Activated CD4-positive, alpha-beta T cell treated with anti-CD3 and anti-CD28 coated beads, Interleukin-2, amount 10 ng/mL, durations not matched to agents 7 days and 5 days (primary cell): Measurements from ENCODE around the gene NTNG2. TPM values are rescaled to one million over a fixed set of nuclear protein-coding genes. Genes with fewer than 3 reads are reported as not detected.

Source experiments
- CTCF ChIA-PET: fragments of 350-600 bp; sonication (Branson Sonifier 250); formaldehyde crosslinking; loops from one replicate; lab custom pipeline; 2021; ENCODE audit warnings: antibody characterized with exemption; lab: Charles Lee
- POLR2A ChIA-PET: fragments of 350-600 bp; sonication (Branson Sonifier 250); formaldehyde crosslinking; loops from one replicate; lab custom pipeline; 2021; ENCODE audit warnings: antibody characterized with exemption; lab: Charles Lee
- DNase-seq: peaks from one replicate; pipeline ENCODE4 v3.0.0-alpha.2; 2020
- H3K27ac Mint-ChIP-seq: one replicate; pipeline ENCODE4 v1.8.0; 2021; ENCODE audit warnings: mild to moderate bottlenecking, moderate library complexity, mixed read lengths
- H3K27me3 Mint-ChIP-seq: one replicate; pipeline ENCODE4 v1.8.0; 2021; ENCODE audit warnings: mixed read lengths
- H3K36me3 Mint-ChIP-seq: one replicate; pipeline ENCODE4 v1.8.0; 2021; ENCODE audit warnings: low read depth, mixed read lengths
- H3K4me1 Mint-ChIP-seq: one replicate; pipeline ENCODE4 v1.8.0; 2021; ENCODE audit warnings: mixed read lengths
- H3K4me3 Mint-ChIP-seq: one replicate; pipeline ENCODE4 v1.8.0; 2021; ENCODE audit warnings: mild to moderate bottlenecking, moderate library complexity, mixed read lengths
- H3K9me3 Mint-ChIP-seq: one replicate; pipeline ENCODE4 v1.8.0; 2021; ENCODE audit warnings: mixed read lengths
- total RNA-seq, 2 experiments: library from RNA; stranded (reverse); gene quantifications; one replicate each; pipeline ENCODE4 v1.2.3, GENCODE V29; 2021

Gene NTNG2
- total RNA-seq, 2 experiments from 2014 or later = 5.4 to 6.6 TPM

DNA sequence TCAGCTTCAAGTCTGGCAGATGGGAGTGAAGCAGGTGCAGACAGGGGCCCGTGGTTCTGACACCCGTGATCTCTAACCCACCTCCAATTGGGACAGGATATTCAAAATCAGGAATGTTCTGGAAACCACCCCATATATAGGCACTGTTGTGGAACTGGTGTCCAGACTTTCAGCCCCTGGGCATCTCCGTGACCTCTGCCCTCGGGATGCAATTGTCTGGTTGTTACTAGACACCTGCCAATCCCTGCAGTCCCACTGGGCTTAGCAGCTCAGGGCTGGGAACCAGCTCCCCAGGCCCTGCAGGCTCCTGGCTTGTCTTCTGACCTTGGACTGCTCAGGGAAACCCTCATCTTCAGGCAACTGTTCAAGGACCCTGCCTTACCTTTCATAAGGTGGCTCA, 38.8 kb downstream of the NTNG2 start:
- ChIA-PET CTCF (no interaction called here), POLR2A (no interaction called here)
- Mint-ChIP-seq H3K27me3 (peaks cover 4% of the 10 kb centered on the region), H3K4me1 (no peaks in the 10 kb centered on the region), H3K36me3 (no peaks in the 10 kb centered on the region), H3K27ac (no peak overlapping the region), H3K9me3 (no peaks in the 10 kb centered on the region), H3K4me3 (no peak overlapping the region)
- DNase-seq = no peak

DNA sequence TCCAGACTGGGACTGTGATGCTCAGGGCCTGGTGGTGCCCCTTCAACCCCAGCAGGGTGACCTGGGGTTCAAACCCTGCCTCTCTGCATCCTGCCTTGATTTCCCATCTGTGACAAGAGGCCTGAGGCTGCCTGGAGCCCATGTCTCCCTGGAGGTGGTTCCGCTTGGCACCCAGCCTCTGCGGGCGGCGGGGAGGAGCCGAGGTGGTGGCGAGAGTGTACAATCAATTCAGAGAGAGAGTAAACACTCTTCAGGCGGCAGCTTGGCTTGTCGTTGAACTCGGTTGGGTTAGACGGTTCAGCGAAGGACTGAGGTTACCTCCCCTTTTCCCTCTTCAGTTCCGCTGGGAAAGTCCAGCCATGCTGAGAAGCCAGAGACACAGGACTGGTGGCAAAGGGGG, 39.3 kb downstream of the NTNG2 start:
- Mint-ChIP-seq H3K36me3 (no peaks in the 10 kb centered on the region), H3K27me3 (peaks cover 4% of the 10 kb centered on the region), H3K27ac (no peak overlapping the region), H3K9me3 (no peaks in the 10 kb centered on the region), H3K4me1 (no peaks in the 10 kb centered on the region), H3K4me3 (no peak overlapping the region)
- no peak for DNase-seq
- ChIA-PET CTCF (no interaction called here), POLR2A (no interaction called here)

DNA sequence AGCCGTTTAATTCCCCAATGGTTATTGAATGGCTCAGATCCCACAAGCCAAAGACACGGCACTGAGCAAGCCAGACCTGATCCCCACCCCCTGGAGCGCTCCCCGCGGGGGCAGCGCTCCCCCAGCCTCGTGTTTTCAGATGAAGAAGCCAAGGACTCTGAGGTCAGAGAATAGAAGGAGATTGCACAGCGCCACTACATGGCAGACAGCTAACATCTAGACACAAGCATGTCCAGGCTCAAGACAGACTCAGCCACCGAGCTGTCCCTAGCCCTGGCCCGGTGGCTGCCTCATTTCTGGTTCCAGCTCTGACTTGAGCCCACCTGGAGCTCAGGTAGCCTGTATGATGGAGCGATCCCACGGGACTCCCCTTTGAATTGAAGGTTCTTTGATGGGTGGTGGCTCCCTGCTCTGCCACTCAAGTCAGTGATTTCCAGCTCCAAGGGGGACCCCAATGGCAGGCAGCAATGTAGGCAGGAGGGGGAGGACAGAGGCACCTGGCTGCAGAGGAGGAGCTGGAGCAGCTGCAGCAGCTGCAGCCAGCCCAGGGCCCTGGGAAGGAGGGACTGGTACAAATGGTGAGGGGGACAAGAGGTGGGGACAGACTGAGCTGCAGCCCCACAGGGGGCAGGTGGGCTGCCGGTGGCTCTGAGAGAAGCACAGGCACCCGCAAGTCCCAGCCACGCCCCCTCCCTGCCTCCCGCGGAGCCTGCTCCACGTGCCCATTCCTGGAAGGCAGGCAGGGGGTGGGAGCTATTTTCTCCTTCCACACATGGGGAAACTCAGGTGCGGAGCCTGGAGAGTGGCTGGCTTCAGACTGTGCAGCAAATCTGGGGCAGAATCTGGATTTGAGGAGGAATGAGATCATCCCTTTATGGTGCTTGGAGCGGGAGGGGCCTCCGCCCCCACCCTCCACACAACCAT, 40.2 kb downstream of the NTNG2 start:
- no peak for DNase-seq
- ChIA-PET POLR2A (no interaction called here), CTCF (interaction anchor here (0.9 kb wide), 1 partner anchor 16 kb away, joined by 3 read pairs; no protein-coding TSS in a partner anchor)
- no peak overlapping the region for H3K4me3 Mint-ChIP-seq
- no peak overlapping the region for H3K27ac Mint-ChIP-seq
- H3K9me3 Mint-ChIP-seq = no peaks in the 10 kb centered on the region
- H3K4me1 Mint-ChIP-seq = no peaks in the 10 kb centered on the region
- no peaks in the 10 kb centered on the region for H3K36me3 Mint-ChIP-seq
- peaks cover 4% of the 10 kb centered on the region for H3K27me3 Mint-ChIP-seq

DNA sequence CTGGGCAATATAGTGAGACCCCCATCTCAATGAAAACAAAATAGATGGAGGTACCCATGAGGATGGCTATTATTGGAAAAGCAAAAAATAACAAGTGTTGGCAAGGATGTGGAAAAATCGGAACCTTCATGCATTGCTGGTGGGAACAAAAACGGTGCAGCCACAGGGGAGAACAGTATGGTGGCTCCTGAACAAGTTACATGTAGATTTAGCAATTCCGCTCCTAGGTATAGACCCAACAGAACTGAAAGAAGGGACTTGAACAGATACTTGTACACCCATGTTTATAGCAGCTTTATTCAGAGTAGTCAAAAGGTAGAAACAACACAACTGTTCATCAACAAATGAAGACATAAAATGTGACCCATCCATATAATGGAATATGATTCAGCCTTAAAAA, 43.0 kb downstream of the NTNG2 start:
- Mint-ChIP-seq H3K9me3 (no peaks in the 10 kb centered on the region), H3K36me3 (no peaks in the 10 kb centered on the region), H3K4me1 (no peaks in the 10 kb centered on the region), H3K4me3 (no peak overlapping the region), H3K27me3 (peaks cover 4% of the 10 kb centered on the region), H3K27ac (no peak overlapping the region)
- ChIA-PET POLR2A (no interaction called here), CTCF (no interaction called here)
- DNase-seq = no peak

DNA sequence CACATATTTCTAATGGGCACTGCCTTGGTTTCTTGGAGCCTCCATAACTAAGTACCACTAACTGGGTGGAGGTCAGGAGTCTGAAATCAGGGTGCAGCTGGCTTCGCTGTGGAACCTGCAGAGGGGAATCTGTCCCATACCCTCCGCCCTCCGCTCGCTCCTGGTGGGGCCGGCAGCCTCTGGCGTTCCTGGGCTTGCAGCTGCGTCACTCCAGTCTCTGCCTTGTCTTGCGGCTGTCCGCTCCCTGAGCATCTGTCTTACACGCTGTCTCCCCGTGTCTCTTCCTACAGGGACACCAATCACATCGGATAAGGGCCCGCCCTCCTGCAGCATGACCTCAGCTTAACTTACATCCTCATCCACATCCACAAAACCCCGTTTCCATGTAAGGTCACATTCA, 45.4 kb downstream of the NTNG2 start:
- CTCF ChIA-PET = no interaction called here
- DNase-seq = no peak
- Mint-ChIP-seq H3K36me3 (no peaks in the 10 kb centered on the region), H3K9me3 (no peaks in the 10 kb centered on the region), H3K27me3 (peaks cover 3% of the 10 kb centered on the region), H3K27ac (no peak overlapping the region), H3K4me3 (no peak overlapping the region), H3K4me1 (no peaks in the 10 kb centered on the region)
- POLR2A ChIA-PET = no interaction called here

DNA sequence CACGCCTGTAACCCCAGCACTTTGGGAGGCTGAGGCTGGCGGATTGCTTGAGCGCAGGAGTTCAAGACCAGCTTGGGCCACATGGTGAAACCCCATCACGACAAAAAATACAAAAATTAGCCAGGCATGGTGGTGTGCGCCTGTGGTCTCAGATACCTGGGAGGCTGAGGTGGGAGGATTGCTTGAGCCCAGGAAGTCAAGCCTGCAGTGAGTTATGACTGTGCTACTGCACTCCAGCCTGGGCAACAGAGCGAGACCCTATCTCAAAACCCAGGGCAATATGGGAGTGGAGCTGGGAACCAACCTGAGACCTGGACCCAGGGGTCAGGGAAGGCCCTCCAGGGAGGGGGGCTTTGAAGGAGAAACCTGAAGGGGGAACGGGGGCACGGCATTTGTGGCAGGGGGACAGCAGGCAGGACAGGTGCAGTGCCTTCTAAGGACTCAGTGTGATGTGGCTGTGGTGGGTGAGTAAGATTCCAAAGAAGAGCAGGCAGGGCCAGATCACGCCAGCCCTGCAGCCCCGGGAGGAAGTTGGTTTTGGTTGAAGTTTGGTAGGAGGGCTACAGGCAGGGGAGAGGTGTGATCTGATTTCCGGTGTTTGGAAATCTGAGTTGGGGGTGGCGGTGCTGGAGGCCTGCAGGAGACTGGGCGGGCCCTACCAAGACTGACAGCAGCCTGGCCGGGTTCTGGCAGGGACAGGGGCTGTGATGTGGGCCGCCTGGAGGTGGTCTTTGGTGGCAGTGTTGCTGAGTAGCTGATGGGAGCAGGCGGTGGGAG, 46.2 kb downstream of the NTNG2 start:
- Mint-ChIP-seq H3K4me1 (no peaks in the 10 kb centered on the region), H3K27ac (no peak overlapping the region), H3K9me3 (no peaks in the 10 kb centered on the region), H3K27me3 (no peaks in the 10 kb centered on the region), H3K4me3 (no peak overlapping the region), H3K36me3 (no peaks in the 10 kb centered on the region)
- ChIA-PET POLR2A (no interaction called here), CTCF (interaction anchor here (0.6 kb wide), 1 partner anchor 863 kb away, joined by 4 read pairs; no protein-coding TSS in a partner anchor)
- DNase-seq = no peak

DNA sequence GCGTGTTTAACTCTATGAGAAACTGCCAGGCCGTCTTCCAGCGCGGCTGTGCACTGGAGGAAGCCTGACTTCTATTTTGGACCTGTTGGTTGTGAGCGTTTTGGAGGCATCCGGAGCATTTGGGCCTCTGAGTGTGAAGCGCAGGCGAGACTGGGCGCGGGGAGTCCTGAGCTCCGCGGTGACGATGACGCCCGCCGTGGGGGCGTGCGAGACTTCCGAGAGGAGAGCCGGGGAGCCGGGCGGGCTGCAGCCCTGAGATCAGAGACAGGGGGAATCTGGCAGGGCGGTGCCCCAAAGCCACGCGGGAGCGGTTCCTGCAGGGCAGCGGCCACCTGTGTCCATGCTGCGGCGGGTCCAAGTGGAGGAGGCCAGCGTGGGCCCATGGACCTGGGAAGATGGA, 47.4 kb downstream of the NTNG2 start:
- CTCF ChIA-PET = no interaction called here
- Mint-ChIP-seq H3K27me3 (no peaks in the 10 kb centered on the region), H3K9me3 (no peaks in the 10 kb centered on the region), H3K4me3 (no peak overlapping the region), H3K36me3 (no peaks in the 10 kb centered on the region), H3K27ac (no peak overlapping the region), H3K4me1 (no peaks in the 10 kb centered on the region)
- POLR2A ChIA-PET = no interaction called here
- no peak for DNase-seq

DNA sequence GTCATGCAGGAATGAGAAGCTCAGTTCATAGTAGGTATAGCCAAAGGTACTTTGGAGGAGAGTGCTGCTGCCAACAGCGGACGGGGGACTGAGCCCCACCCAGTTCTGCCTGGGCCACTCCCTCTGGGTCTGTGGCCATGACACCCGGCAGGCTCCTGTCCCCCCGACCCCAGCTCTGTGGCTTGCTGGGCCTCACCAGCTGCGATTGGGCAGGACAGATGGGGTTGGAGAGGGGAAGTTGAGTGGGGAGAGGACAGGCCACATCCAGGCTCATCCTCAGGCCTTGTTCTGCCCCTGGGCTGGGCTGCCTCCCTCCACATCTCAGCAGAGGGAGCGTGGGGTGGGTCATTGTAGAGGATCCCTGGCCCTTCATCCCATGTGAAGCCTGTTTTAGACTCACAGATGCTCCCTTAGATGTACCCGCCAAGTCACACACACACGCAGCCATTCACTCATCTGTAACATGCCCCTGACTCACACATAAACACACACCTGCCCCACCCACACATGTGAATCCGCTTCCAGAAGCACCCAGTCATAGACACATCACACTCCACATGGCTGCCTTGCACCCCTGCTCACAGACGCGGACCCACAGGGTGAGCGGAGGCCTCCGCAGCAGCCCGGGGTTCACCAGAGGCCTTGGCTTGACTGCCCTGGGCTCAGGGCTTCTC, 48.8 kb downstream of the NTNG2 start:
- Mint-ChIP-seq H3K27me3 (no peaks in the 10 kb centered on the region), H3K4me3 (no peak overlapping the region), H3K36me3 (no peaks in the 10 kb centered on the region), H3K9me3 (no peaks in the 10 kb centered on the region), H3K4me1 (no peaks in the 10 kb centered on the region), H3K27ac (no peak overlapping the region)
- ChIA-PET CTCF (no interaction called here), POLR2A (no interaction called here)
- no peak for DNase-seq

DNA sequence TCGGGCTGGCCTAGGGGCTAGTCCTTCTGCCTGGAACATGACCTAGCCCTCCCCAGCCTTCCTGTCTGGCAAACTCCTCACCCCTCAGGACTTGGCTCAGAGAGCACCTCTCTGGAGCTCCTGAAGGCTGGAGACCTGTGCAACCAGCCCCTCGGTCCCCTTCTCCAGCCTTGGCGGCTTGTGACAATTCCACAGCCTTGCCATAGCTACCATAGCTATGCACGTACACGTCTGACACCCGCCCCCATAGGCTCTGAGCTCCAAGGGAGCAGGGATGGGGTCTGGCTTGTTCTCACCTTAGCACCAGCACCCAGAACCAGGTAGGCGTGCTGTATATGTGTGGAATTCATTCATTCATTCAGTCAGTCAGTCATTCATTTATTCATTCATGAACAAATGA, 49.7 kb downstream of the NTNG2 start:
- H3K27ac Mint-ChIP-seq = no peak overlapping the region
- H3K36me3 Mint-ChIP-seq = no peaks in the 10 kb centered on the region
- no peaks in the 10 kb centered on the region for H3K9me3 Mint-ChIP-seq
- CTCF ChIA-PET = no interaction called here
- no peak for DNase-seq
- POLR2A ChIA-PET = no interaction called here
- H3K4me1 Mint-ChIP-seq = no peaks in the 10 kb centered on the region
- H3K4me3 Mint-ChIP-seq = no peak overlapping the region
- H3K27me3 Mint-ChIP-seq = no peaks in the 10 kb centered on the region

DNA sequence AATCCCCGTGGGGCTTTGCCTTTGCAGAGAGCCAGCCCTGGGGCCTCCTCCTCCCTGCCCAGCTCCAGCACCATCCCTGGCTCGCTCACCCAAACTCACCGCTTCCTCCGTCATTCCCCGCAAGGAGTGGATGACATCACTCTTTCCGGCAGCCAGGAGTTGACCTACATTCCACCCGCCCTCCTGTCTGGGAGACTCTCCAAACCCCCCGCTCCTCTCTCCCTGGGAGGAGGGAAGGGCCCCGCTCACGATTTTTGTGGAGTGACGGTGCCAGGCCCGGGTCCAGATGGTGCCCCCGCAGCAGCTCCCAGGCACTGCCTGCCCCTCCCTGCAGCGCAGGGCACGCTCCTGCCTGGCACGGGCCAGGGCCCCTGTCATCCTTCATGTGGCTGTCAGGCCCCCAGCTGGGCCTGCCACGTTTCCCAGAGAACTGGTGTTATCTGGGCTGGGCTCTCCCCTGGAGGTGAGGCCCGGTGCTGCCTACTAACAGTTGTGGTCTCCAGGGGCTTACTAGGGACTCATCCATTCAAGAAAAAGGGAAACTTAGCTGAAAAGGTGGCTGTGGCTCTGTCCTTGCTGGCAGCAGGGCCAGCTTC, 52.3 kb downstream of the NTNG2 start:
- no peak overlapping the region for H3K27ac Mint-ChIP-seq
- no peaks in the 10 kb centered on the region for H3K4me1 Mint-ChIP-seq
- H3K27me3 Mint-ChIP-seq = no peaks in the 10 kb centered on the region
- CTCF ChIA-PET = no interaction called here
- H3K9me3 Mint-ChIP-seq = no peaks in the 10 kb centered on the region
- POLR2A ChIA-PET = no interaction called here
- no peak overlapping the region for H3K4me3 Mint-ChIP-seq
- no peaks in the 10 kb centered on the region for H3K36me3 Mint-ChIP-seq
- no peak for DNase-seq

DNA sequence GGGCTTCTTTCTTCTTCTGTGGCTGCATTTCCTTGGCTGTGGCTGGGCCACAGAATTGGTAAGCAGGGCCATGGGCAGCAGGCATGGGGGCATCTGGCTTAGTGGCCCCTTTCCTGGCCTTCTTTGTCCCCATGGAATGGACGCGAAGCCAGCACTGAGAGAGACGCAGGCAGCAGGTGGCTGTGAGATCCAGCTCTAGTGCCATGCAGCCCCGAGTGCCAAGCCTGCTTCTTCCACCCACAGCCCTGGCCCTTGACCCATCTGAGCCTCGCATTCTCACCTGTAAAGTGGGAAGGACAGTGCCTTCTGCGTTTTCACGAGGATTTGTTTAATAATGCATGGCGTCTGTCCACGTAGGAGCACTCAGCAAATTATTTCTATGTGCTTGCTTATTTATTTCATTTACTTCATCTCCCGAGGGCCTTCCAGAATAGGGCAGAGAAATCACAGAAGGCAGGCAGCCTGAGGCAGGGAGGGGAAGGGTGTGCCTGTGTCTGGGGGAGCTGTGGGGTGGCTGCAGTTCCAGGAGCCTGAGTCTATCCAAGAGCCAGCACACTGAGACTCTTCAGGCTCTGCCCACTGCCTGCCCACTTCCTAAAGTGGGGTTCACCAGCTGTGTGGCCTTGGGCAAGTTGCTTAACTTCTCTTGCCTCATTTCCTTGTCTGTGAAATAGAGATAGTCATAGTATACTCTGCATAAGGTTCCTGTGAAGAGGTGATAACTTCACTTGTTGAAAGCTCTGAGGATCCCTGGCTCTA, 55.2 kb downstream of the NTNG2 start:
- CTCF ChIA-PET = no interaction called here
- POLR2A ChIA-PET = no interaction called here
- no peak for DNase-seq
- no peaks in the 10 kb centered on the region for H3K4me1 Mint-ChIP-seq
- no peak overlapping the region for H3K4me3 Mint-ChIP-seq
- H3K27me3 Mint-ChIP-seq = peaks cover 4% of the 10 kb centered on the region
- H3K36me3 Mint-ChIP-seq = no peaks in the 10 kb centered on the region
- no peaks in the 10 kb centered on the region for H3K9me3 Mint-ChIP-seq
- no peak overlapping the region for H3K27ac Mint-ChIP-seq

DNA sequence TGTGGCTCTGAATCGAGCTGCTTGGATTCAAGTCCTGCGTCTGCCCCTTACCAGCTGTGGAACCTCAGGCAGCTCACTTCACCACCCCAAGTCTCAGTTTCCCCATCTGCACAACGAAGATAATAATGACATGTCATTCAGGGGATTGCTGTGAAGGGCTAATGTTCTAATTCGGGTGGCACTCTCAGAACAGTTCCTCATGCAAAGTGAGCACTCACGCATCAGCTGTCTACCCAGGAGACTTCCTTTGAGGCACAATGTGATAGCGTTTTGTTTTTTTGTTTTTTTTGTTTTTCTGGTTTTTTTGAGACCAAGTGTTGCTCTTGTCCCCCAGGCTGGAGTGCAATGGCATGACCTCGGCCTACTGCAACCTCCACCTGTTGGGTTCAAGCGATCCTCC, 56.4 kb downstream of the NTNG2 start:
- POLR2A ChIA-PET = no interaction called here
- Mint-ChIP-seq H3K4me1 (no peaks in the 10 kb centered on the region), H3K4me3 (no peak overlapping the region), H3K27me3 (peaks cover 4% of the 10 kb centered on the region), H3K9me3 (no peaks in the 10 kb centered on the region), H3K27ac (no peak overlapping the region), H3K36me3 (no peaks in the 10 kb centered on the region)
- DNase-seq = no peak
- CTCF ChIA-PET = no interaction called here
